Endodermal cell (in vitro differentiated cells): ENCODE measurements around the gene DUSP2. TPM values are rescaled to one million over a fixed set of nuclear protein-coding genes. Genes with fewer than 3 reads are reported as not detected.

Experiments
- DNase-seq: peaks from one replicate; pipeline ENCODE4 v3.0.0-alpha.2; 2017
- H3K27ac ChIP-seq: 2 replicates; pipeline ENCODE4 v1.5.1; 2013; ENCODE audit warnings: mild to moderate bottlenecking, low read depth, low read length, moderate library complexity
- H3K27me3 ChIP-seq: 2 replicates; pipeline ENCODE4 v1.6.1; 2013; ENCODE audit warnings: mild to moderate bottlenecking, low read length, moderate library complexity; ENCODE audit not compliant: insufficient read depth, control insufficient read depth, poor library complexity, severe bottlenecking
- H3K36me3 ChIP-seq: 2 replicates; pipeline ENCODE4 v1.7.0; 2013; ENCODE audit warnings: mild to moderate bottlenecking, low read length, moderate library complexity; ENCODE audit not compliant: control insufficient read depth, insufficient read depth
- H3K4me1 ChIP-seq: one replicate; pipeline ENCODE4 v1.7.0; 2013; ENCODE audit warnings: low read length; ENCODE audit not compliant: control insufficient read depth, insufficient read depth
- H3K4me3 ChIP-seq: 2 replicates; pipeline ENCODE4 v1.5.1; 2013; ENCODE audit warnings: mild to moderate bottlenecking, low read length, moderate library complexity
- H3K9ac ChIP-seq: 2 replicates; pipeline ENCODE4 v1.6.1; 2013; ENCODE audit warnings: mild to moderate bottlenecking, low read length, moderate library complexity; ENCODE audit not compliant: poor library complexity, severe bottlenecking; ENCODE audit errors: extremely low read depth
- H3K9me3 ChIP-seq: 2 replicates; pipeline ENCODE4 v1.6.1; 2013; ENCODE audit warnings: mild to moderate bottlenecking, low read length, moderate library complexity; ENCODE audit not compliant: control insufficient read depth
- H3K27ac Mint-ChIP-seq: 2 replicates; pipeline ENCODE4 v1.8.0; 2020; ENCODE audit warnings: mixed read lengths
- H3K27me3 Mint-ChIP-seq: 2 replicates; pipeline ENCODE4 v1.8.0; 2021; ENCODE audit warnings: mild to moderate bottlenecking, mixed read lengths; ENCODE audit not compliant: insufficient read depth
- H3K36me3 Mint-ChIP-seq: 2 replicates; pipeline ENCODE4 v1.8.0; 2020; ENCODE audit warnings: low read depth, mixed read lengths
- H3K4me1 Mint-ChIP-seq: 2 replicates; pipeline ENCODE4 v1.8.0; 2020; ENCODE audit warnings: mixed read lengths
- H3K4me3 Mint-ChIP-seq: 2 replicates; pipeline ENCODE4 v1.8.0; 2020; ENCODE audit warnings: mild to moderate bottlenecking, moderate library complexity, mixed read lengths
- H3K9me3 Mint-ChIP-seq: 2 replicates; pipeline ENCODE4 v1.8.0; 2020; ENCODE audit warnings: mild to moderate bottlenecking, mixed read lengths
- CTCF ChIP-seq: fragments of 200-600 bp; sonication (generic); conservative IDR thresholded peaks from 2 replicates; pipeline ENCODE4 v1.5.0; 2021; ENCODE audit warnings: antibody characterized with exemption, mild to moderate bottlenecking
- WGBS, 2 experiments: methylation state at CpG; one replicate each; pipeline versions ENCODE4 v1.1.5 to v1.1.7; 2013; ENCODE audit warnings: missing lambda C conversion rate in 2 of 2, mixed read lengths in 1 of 2; ENCODE audit not compliant: insufficient coverage in 1 of 2, insufficient read length in 1 of 2; 5-methylcytosine and 5-hydroxymethylcytosine counted together
- total RNA-seq, 2 donors: library from RNA; stranded (reverse); fragmentation: NEBNext Ultra II Directional in 1 of 2; extraction: Animal tissue kit (Norgen Biotek cat#: 25700) in 1 of 2; gene quantifications; 2 replicates in 1 of 2; 3 replicates in 1 of 2; pipeline ENCODE4 v1.2.1, GENCODE V29; 2021

DUSP2 gene
- total RNA-seq, 2 donors from 2014 or later: 1.6 to 2.2 TPM

GRCh38 chr2:96110621-96111256, 34.5 kb downstream of the DUSP2 start:
- Mint-ChIP-seq H3K27ac (no peak overlapping the region), H3K4me3 (no peak overlapping the region), H3K27me3 (peaks cover 23% of the 10 kb centered on the region), H3K4me1 (peaks cover 19% of the 10 kb centered on the region), H3K36me3 (no peaks in the 10 kb centered on the region), H3K9me3 (peaks cover 4% of the 10 kb centered on the region)
- Histone ChIP-seq H3K9ac (no peak overlapping the region), H3K36me3 (no peaks in the 10 kb centered on the region), H3K27me3 (peaks cover 7% of the 10 kb centered on the region), H3K9me3 (no peaks in the 10 kb centered on the region), H3K4me1 (peaks cover 8% of the 10 kb centered on the region), H3K27ac (no peak overlapping the region), H3K4me3 (no peak overlapping the region)
- no peak for DNase-seq
- 82 to 90% methylated on average over 3 to 13 of the region's 13 CpGs for WGBS, 2 experiments
- TF ChIP-seq CTCF: peak; percentile 21

GRCh38 chr2:96109931-96110511, 35.2 kb downstream of the DUSP2 start:
- no peaks in the 10 kb centered on the region for H3K36me3 ChIP-seq
- no peak overlapping the region for H3K4me3 ChIP-seq
- H3K9me3 Mint-ChIP-seq: peaks cover 8% of the 10 kb centered on the region
- DNase-seq: peak; percentile 49
- no peak overlapping the region for H3K27ac Mint-ChIP-seq
- H3K27ac ChIP-seq: no peak overlapping the region
- H3K4me1 Mint-ChIP-seq: peaks cover 19% of the 10 kb centered on the region
- H3K9ac ChIP-seq: no peak overlapping the region
- TF ChIP-seq CTCF: no peak
- peaks cover 8% of the 10 kb centered on the region for H3K4me1 ChIP-seq
- H3K9me3 ChIP-seq: no peaks in the 10 kb centered on the region
- H3K36me3 Mint-ChIP-seq: no peaks in the 10 kb centered on the region
- no peak overlapping the region for H3K4me3 Mint-ChIP-seq
- peaks cover 19% of the 10 kb centered on the region for H3K27me3 Mint-ChIP-seq
- 90 to 98% methylated on average over 2 to 3 of the region's 3 CpGs for WGBS, 2 experiments
- H3K27me3 ChIP-seq: no peaks in the 10 kb centered on the region

GRCh38 chr2:96109361-96109680, 35.9 kb downstream of the DUSP2 start:
- H3K9me3 Mint-ChIP-seq: peaks cover 10% of the 10 kb centered on the region
- WGBS, 2 experiments: 67 to 88% methylated on average over 3 of the region's 3 CpGs
- Histone ChIP-seq H3K9ac (no peak overlapping the region), H3K4me1 (peaks cover 8% of the 10 kb centered on the region), H3K36me3 (no peaks in the 10 kb centered on the region), H3K4me3 (no peak overlapping the region), H3K27ac (no peak overlapping the region), H3K27me3 (no peaks in the 10 kb centered on the region), H3K9me3 (no peaks in the 10 kb centered on the region)
- H3K4me3 Mint-ChIP-seq: peak overlapping the region; percentile 30
- no peaks in the 10 kb centered on the region for H3K36me3 Mint-ChIP-seq
- peaks cover 12% of the 10 kb centered on the region for H3K27me3 Mint-ChIP-seq
- no peak for TF ChIP-seq CTCF
- H3K4me1 Mint-ChIP-seq: peaks cover 19% of the 10 kb centered on the region
- DNase-seq: no peak
- no peak overlapping the region for H3K27ac Mint-ChIP-seq
